ENCODE data around the gene KCNG4.

KCNG4 gene

GRCh38 chr16:84270071-84270470 is 30.3 kb upstream of the KCNG4 start:
- DNase-seq (ENCODE audit: extremely low spot score), result no peak
- no peak for TF ChIP-seq TARDBP (IDR thresholded peaks at IDR 0.05)
- no peak for TF ChIP-seq BHLHE40 (IDR thresholded peaks at IDR 0.05; ENCODE audit: borderline replicate concordance)
- TF ChIP-seq HDGF (IDR thresholded peaks at IDR 0.05; ENCODE audit: borderline replicate concordance), result no peak
- no peak for TF ChIP-seq ARNT (IDR thresholded peaks at IDR 0.05)
- no peak for TF ChIP-seq CTBP1 (IDR thresholded peaks at IDR 0.05; ENCODE audit: borderline replicate concordance)
- no peak for TF ChIP-seq SUZ12 (IDR thresholded peaks at IDR 0.05)
- TF ChIP-seq LEF1 (IDR thresholded peaks at IDR 0.05; ENCODE audit: borderline replicate concordance), result no peak
- TF ChIP-seq FOXK2 (IDR thresholded peaks at IDR 0.05), result no peak
- TF ChIP-seq PKNOX1 (IDR thresholded peaks at IDR 0.05), result no peak
- TF ChIP-seq SP1 (IDR thresholded peaks at IDR 0.05), result no peak
- no peak for TF ChIP-seq ELF4 (IDR thresholded peaks at IDR 0.05)
- ChIA-PET CTCF (no interaction called here), POLR2A (no interaction called here)

DNA sequence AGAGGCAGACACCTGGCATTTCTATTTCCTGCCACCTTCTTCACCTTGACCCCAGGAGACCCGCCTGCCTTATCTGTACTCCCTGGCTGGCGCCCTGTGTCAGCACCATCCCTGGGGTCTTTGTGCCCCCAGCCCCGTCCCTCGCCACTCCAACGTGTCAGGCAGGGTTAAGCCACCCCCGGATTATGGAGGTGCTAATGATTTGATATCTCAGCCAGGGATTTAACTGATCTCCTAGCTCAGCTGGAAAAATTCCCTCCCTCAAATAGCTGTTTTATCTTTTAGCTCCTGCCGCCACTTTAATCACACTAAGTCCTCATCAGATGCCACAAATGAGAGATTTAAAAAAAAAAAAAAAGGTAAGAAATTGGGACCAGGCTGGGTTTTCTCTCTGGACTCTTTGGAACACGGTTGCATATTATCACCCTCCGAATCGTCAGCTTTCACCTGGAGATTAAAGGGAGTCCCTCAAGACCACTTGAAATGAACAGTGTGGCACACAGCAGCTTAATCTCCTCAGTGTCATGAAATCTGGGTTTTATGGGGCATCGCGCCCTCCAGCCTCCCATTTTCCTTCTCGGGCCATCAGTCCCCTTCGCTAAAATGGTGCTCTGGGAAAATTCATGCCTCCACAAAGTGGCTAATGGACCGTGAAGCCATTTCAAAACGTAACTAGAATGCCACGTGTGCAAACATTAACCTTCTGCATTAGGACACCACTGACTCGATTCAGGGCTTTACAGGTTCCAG is 28.7 kb upstream of the KCNG4 start:
- no peak for DNase-seq (ENCODE audit: extremely low spot score)
- no peak for TF ChIP-seq SP1 (IDR thresholded peaks at IDR 0.05)
- TF ChIP-seq L3MBTL2 (conservative IDR thresholded peaks at IDR 0.05), result peak; percentile 51
- ChIA-PET POLR2A (no interaction called here), CTCF (interaction anchor here (3.9 kb wide), 1 partner anchor 9 kb away, joined by 20 read pairs; no protein-coding TSS in a partner anchor)

DNA sequence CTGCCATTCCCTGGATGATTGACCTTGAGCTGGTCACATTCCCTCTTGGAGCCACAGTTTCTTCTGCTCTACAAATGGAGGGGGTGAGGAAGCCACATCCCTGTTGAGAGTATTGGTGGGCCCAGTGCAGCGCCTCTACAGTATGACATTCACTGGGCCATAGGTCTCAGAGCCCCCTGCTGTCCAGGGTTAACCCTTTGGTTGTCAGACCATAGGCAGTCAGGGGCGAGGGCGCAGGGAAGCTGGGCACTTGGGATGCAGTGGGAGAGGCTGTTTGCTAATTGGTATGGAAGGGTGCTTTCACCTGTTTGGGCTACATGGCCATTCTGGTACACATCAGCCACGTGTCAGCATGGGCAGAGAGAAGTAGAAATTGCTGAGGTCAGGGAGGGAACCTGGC is 27.6 kb upstream of the KCNG4 start:
- no peak for DNase-seq (ENCODE audit: extremely low spot score)
- no peak for TF ChIP-seq TARDBP (IDR thresholded peaks at IDR 0.05)
- TF ChIP-seq PKNOX1 (IDR thresholded peaks at IDR 0.05), result no peak
- TF ChIP-seq FOXM1 (IDR thresholded peaks at IDR 0.05; ENCODE audit: borderline replicate concordance), result no peak
- CTCF ChIA-PET, result interaction anchor here (3.9 kb wide), 1 partner anchor 10 kb away, joined by 20 read pairs; no protein-coding TSS in a partner anchor
- POLR2A ChIA-PET, result no interaction called here

DNA sequence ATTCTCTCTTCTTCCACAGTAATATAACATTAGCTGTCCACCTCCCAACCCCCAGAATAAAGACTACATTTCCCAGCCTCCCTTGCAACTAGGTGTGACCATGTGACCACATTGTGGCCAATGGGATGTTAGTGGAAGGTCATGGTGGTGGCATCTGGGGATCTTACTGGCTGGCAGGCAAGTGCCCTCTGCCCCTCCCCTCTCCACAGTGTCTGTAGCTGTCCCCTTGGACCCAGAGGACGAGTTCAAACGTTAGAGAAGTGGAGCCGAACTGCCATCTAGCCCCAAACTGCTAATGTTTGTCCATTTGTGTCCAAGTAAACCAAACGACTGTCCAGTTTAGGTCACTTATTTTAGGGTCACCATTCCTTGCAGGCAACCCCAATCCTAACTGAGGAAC is 26.6 kb upstream of the KCNG4 start:
- DNase-seq (ENCODE audit: extremely low spot score), result peak; percentile 83
- ChIA-PET POLR2A (no interaction called here), CTCF (interaction anchor here (3.9 kb wide), 1 partner anchor 11 kb away, joined by 20 read pairs; no protein-coding TSS in a partner anchor)
- TF ChIP-seq CTBP1 (IDR thresholded peaks at IDR 0.05; ENCODE audit: borderline replicate concordance) (no peak), SUZ12 (IDR thresholded peaks at IDR 0.05) (peak; percentile 57; the same call in 1 of the 2 replicates)

DNA sequence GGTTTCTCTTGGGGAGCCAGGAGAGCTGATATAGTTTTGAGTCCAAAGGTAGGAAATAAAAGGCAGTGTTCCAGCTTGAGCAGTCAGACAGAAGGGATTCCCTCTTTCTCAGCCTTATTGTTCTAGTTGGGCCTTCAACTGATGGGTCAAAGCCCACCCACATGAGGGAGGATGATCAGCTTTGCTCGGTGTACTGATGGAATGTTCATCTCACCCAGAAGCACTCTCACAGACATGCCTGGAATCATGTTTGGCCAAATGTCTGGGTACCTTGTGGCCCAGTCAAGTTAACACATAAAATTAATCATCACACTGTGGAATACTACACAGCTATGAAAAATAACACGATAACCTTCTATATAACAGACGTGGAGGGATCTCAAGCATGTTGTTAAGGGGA is 23.1 kb upstream of the KCNG4 start:
- CTCF ChIA-PET, result interaction anchor here (0.5 kb wide), 1 partner anchor 40 kb away, joined by 4 read pairs; no protein-coding TSS in a partner anchor
- POLR2A ChIA-PET, result no interaction called here
- no peak for DNase-seq (ENCODE audit: extremely low spot score)
- no peak for TF ChIP-seq BHLHE40 (IDR thresholded peaks at IDR 0.05; ENCODE audit: borderline replicate concordance)
- TF ChIP-seq FOXK2 (IDR thresholded peaks at IDR 0.05), result no peak
- TF ChIP-seq FOXM1 (IDR thresholded peaks at IDR 0.05; ENCODE audit: borderline replicate concordance), result no peak
- TF ChIP-seq HDGF (IDR thresholded peaks at IDR 0.05; ENCODE audit: borderline replicate concordance), result no peak
- no peak for TF ChIP-seq ZNF384 (IDR thresholded peaks at IDR 0.05)
- TF ChIP-seq LEF1 (IDR thresholded peaks at IDR 0.05; ENCODE audit: borderline replicate concordance), result no peak
- no peak for TF ChIP-seq ARNT (IDR thresholded peaks at IDR 0.05)

DNA sequence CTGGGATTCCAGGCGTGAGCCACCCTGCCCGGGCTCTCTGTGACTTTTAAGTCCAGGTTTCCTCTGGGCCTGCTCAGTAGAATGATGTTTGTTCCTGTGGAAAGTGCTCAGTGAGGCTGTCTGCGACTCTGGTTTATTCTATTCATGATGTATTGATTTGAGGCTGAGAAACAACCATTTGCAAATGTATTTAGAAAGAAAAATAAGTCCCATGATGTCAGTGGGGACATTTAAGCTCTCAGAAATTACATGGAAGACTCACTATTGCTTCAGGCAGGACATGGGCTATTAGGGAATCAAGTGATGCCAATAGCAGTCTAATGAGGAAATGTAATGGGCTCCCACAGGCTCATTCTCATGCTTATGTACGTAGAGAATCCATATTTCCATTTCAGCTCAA is 22.2 kb upstream of the KCNG4 start:
- POLR2A ChIA-PET, result no interaction called here
- CTCF ChIA-PET, result no interaction called here
- no peak for DNase-seq (ENCODE audit: extremely low spot score)
- TF ChIP-seq SP1 (IDR thresholded peaks at IDR 0.05) (no peak), BHLHE40 (IDR thresholded peaks at IDR 0.05; ENCODE audit: borderline replicate concordance) (no peak)

- no peak for TF ChIP-seq SP1 (IDR thresholded peaks at IDR 0.05)
- no peak for TF ChIP-seq HDGF (IDR thresholded peaks at IDR 0.05; ENCODE audit: borderline replicate concordance)
- no peak for TF ChIP-seq FOXA1 (IDR thresholded peaks at IDR 0.05)
- TF ChIP-seq FOXK2 (IDR thresholded peaks at IDR 0.05), result no peak
- TF ChIP-seq L3MBTL2 (conservative IDR thresholded peaks at IDR 0.05), result no peak
- no peak for TF ChIP-seq BHLHE40 (IDR thresholded peaks at IDR 0.05; ENCODE audit: borderline replicate concordance)
- no peak for TF ChIP-seq ARNT (IDR thresholded peaks at IDR 0.05)
- POLR2A ChIA-PET, result no interaction called here
- DNase-seq (ENCODE audit: extremely low spot score), result no peak
- CTCF ChIA-PET, result interaction anchor here (1.3 kb wide), 1 partner anchor 16 kb away, joined by 5 read pairs; no protein-coding TSS in a partner anchor
Observed at GRCh38 chr16:84260766-84261554, 21.1 kb upstream of the KCNG4 start.

GRCh38 chr16:84259691-84260090 is 19.9 kb upstream of the KCNG4 start:
- ChIA-PET CTCF (no interaction called here), POLR2A (no interaction called here)
- DNase-seq (ENCODE audit: extremely low spot score), result no peak
- TF ChIP-seq FOXK2 (IDR thresholded peaks at IDR 0.05) (no peak), HDGF (IDR thresholded peaks at IDR 0.05; ENCODE audit: borderline replicate concordance) (no peak), L3MBTL2 (conservative IDR thresholded peaks at IDR 0.05) (no peak), SUZ12 (IDR thresholded peaks at IDR 0.05) (no peak), BHLHE40 (IDR thresholded peaks at IDR 0.05; ENCODE audit: borderline replicate concordance) (no peak), ELF4 (IDR thresholded peaks at IDR 0.05) (no peak)

All from HEK293T (cell line).